GM18520 (cell line): ENCODE measurements around the gene CSNK2B.

Experiments
- ATAC-seq: cut with Tn5 transposase; IDR thresholded peaks from one replicate; pipeline ENCODE4 v1.9.1; 2021; ENCODE audit not compliant: unreplicated experiment

CSNK2B gene

GRCh38 chr6:31660381-31661261, 5.3 kb upstream of the CSNK2B start, which contains the start of gene C6orf47:
Gene C6orf47 (minus strand): TSS chr6:31660778. CDS start chr6:31659947, 831 bp downstream.
- no peak for ATAC-seq

- no peak for ATAC-seq
These were observed 4.4 kb upstream of the CSNK2B start for GRCh38 chr6:31661262-31662123.

GRCh38 chr6:31662124-31662723, 3.7 kb upstream of the CSNK2B start:
- no peak for ATAC-seq

GRCh38 chr6:31663126-31663960, 2.5 kb upstream of the CSNK2B start:
- ATAC-seq: no peak

DNA sequence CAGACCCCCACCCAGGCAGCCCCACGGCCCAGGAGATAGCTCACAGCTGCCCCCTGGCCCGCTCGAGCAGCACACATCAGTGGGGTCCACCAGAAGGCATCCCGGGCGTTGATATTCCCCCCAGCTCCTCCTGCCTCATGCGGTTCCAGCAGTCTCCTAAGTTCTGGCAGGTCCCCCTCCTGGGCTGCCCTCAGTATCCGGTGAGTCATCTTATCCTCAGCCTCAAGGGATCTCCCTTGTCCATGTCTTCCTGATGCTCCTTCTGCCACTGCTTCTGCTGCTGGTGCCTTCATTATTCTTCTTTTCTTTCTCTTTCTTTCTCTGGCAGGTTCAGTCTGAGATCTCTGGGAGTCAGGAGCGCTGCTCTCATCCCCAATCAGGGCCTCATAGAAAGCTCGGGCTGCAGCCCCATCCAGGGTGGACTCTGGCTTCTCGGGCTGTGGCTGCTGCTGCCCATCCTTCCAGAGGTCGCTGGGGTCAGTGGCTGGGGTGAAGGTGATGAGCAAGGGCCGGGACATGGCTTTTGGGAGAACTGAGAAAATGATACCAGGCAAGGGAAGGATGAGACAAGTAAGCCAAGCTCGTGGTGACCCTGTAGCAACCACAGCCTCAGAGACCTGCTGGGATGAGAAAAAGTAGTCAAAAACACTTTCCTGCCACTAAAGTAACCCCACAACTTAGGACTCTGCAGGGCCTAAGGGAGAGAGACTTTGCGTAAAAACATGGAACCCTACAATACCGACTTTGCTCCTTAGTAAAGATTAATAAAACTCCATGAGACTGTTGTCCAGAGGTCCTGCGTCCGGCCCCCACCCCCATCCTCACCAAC, 1.7 kb upstream of the CSNK2B start:
- no peak for ATAC-seq

GRCh38 chr6:31664790-31665500, 935 bp upstream of the CSNK2B start, which contains the start of gene GPANK1:
Gene GPANK1 (minus strand): TSS chr6:31664997. CDS start chr6:31664478, 519 bp downstream.
- peak; percentile 25 for ATAC-seq

DNA sequence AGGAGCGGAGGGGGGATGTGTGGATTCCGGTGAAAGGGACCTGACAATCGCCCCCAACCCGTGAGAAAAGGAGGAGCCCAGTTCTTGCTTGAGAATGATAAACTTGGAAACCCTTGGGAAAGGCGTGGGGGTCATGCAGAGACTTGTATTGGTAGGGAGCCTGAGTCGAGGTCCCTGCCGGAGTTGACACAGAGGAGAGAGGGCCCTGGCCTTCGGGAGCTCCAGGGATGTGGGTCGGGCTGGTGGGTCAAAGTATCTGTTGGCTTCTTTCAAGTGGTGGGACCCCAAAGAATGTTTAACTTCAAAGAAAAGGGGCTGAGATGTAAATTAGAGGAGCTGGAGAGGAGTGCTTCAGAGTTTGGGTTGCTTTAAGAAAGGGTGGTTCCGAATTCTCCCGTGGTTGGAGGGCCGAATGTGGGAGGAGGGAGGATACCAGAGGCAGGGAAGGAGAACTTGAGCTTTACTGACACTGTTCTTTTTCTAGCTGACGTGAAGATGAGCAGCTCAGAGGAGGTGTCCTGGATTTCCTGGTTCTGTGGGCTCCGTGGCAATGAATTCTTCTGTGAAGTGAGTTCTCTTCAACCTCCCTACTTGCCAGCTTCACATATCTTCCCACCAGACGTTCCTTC, 571 bp downstream of the CSNK2B start:
- no peak for ATAC-seq

DNA sequence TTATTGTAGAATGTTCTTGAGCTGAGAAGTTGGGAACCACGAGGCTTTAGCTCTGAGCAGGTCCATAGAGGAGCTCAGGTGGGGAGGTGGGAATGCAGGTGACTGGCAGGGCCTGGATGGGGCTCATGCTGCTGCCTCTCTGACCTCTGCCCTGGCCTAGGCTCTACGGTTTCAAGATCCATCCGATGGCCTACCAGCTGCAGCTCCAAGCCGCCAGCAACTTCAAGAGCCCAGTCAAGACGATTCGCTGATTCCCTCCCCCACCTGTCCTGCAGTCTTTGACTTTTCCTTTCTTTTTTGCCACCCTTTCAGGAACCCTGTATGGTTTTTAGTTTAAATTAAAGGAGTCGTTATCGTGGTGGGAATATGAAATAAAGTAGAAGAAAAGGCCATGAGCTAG, 3.8 kb downstream of the CSNK2B start, which contains the start of gene LY6G5B:
Gene LY6G5B, plus strand, starts transcription at position 301 of the 400 bp plus-strand sequence. CDS start 975 bp downstream, outside the sequence.
- no peak for ATAC-seq

DNA sequence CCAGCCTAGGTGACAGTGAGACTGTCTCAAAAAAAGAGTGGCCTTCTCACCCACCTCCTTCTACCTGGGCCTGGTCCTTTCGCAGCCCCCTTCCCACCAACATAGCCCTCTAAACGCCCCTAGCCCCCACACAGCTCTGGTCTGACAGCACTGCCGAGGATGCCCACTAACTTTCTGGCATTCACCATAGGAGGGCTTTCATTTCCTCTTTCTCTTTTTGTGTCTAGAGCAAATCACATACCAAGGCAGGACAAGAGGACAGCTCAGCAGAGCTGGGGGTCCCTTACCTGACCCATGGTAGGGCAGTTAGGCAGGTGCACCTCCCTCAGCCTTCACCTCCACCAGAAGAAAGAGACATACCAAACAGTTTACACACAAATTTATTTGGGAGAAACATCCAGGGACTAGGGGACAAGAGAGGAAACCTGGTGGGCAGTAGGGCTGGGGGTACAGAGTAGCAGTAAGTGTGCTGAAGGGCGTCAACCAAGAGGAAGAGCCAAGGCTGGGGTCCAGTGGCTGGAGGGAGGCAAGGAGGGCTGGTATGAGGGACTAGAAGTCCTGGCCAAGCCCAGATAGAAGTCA, 10.5 kb downstream of the CSNK2B start:
- no peak for ATAC-seq

GRCh38 chr6:31676904-31677303, 11.0 kb downstream of the CSNK2B start:
- ATAC-seq: no peak

DNA sequence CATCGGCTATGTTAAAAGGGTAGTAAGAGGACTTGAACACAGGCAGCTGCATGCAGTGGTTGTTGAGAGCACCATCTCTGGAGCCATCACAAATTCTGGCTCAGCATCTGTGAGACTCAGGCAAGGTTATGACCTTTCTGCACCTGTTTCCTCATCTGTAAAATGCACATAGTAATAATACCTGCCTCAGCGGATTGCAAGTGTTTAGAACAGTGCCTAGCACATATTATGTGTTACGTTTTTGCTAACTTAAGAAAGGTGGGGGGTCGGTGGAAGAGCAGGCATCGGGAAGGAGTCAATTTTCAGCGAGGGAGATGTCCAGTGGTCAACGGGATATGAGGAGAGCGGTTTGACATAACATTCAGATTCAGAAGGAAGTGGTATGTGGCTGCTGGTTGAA, 12.1 kb downstream of the CSNK2B start:
- no peak for ATAC-seq

GRCh38 chr6:31680226-31681134, 14.6 kb downstream of the CSNK2B start, which contains the start of gene LY6G5C:
Gene LY6G5C (minus strand): TSS chr6:31681067. CDS start chr6:31680373, 694 bp downstream.
- no peak for ATAC-seq

- no peak for ATAC-seq
These were observed 15.3 kb downstream of the CSNK2B start for GRCh38 chr6:31681135-31681671.

DNA sequence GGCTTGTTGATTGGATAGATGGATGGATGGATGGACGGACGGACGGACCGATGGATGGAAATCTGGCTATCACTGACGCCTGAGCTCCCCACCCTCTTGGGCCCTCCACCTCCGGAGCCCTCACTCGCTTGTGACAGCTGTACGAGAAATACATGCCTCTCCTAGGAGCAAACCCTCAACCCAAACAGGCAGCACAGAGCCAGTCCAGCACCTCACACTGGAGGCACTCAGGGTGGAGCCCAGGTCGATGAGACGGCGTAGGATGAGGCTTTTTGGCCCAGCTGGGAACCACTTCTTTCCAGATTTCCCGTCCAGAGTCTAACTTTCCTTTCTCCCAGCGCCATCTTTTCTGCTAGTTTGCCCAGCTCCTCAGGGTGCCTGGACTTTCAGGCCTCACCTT, 17.7 kb downstream of the CSNK2B start:
- ATAC-seq: no peak

DNA sequence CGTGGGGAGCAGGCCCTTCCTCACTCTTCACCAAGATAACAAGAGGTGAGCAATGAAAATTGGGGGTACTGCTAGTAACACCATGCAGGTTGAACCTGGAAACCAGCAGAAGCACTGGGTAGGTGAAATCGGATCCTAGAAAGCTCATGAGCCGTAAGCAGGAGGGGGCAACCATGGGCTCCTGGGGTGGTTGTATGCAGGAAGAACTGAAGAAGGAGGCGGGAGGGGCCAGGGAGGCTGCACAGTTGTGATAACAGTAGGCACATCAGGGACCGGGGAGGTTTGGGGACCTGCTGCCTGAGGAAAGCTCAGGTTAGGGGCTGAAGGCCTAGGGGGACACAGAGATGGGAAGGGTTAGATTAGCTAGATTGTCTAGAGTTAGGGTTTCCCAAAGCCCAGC, 20.6 kb downstream of the CSNK2B start:
- ATAC-seq: no peak

DNA sequence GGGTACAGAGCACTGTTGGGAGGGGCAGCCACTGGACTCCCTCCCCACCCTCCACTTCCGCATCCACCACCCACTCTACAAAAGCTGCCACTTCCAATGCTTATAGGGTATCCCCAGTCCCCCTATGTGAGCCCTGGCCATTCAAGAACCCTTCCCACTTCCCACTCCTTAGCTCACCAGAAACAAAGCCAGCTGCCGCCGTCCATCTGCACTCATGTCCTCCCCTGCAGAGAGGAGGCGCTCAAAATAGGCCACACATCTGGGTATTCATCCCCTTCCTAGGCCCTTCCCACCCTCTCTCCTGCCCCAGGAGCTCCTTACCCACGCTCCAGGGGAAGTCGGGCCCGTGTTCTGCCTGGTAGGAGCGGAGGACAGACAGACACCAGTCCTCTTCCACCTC, 21.4 kb downstream of the CSNK2B start:
- no peak for ATAC-seq
